G401.6 (cell line): ENCODE results near the gene GALNS.
"Not testable (repeated sequence)": the region's sequence is repeated elsewhere in the genome, so short reads cannot be mapped to it uniquely, and the experiment has no call there.

ENCODE experiments used
- FAIRE-seq: peaks from 2 replicates; lab custom pipeline; 2012; peaks lifted over from hg19 to GRCh38; lab: Jason Lieb, UNC

GALNS gene

DNA sequence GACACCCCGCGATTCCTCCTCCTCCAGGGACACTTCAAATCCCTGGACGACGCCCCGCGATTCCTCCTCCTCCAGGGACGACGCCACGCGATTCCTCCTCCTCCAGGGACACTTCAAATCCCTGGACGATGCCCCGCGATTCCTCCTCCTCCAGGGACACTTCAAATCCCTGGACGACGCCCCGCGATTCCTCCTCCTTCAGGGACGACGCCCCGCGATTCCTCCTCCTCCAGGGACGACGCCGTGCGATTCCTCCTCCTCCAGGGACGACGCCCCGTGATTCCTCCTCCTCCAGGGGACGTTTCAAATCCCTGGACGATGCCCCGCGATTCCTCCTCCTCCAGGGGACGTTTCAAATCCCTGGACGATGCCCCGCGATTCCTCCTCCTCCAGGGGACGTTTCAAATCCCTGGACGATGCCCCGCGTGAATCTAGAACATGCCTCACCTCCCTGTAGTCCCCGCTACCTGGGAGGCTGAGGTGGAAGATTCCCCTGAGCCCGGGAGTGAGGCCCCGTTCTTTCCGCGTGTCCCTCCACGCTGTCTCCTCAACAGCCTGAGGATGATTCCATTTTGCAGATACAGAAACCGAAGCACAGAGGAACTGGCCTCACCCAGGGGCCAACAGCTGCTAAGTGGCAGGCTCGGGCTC is 33.1 kb upstream of the GALNS start:
- not testable (repeated sequence) for FAIRE-seq

DNA sequence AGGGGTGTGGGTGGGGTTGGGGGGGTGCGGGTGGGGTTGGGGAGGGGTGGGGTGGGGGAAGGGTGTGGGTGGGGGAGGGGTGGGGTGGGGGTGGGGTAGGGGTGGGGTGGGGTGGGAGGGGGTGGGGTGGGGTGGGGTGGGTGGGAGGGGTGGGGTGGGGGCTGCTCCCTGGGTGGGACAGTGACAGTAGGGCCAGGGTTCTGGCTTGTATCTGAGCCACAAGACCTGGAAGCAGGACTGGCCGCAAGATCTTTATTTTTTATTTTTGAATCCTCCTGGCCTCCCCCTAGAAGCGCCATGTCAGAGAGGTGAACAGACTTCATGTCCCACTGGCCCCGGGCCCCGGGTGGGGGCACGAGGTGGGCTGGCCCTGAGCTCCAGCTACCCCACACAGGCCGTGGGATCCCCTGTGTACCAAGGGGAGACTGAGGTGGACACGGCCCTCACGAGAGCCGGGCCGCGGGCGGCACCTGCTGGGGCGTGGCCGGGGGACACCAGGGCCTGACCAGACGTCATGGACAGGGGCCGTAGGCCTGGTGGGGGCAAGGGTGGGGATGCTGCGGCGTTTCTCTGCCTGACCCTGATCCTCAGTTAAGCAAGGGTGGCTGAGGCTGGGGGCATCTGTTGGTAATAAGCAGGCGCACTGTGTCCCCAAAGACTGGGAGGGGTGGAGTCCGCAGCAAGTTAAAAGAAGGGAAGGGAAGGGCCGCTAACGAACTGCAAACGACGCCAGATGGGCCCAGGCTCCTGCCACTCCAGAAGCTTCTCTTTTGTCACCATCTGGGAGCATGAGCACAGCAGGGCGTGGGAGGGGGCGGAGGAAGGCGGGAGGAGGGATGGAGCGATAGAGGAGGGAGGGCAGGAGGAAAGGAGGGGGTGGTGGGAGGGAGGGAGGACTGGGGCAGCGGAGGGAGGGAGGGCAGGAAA is 32.0 kb upstream of the GALNS start:
- no peak for FAIRE-seq

DNA sequence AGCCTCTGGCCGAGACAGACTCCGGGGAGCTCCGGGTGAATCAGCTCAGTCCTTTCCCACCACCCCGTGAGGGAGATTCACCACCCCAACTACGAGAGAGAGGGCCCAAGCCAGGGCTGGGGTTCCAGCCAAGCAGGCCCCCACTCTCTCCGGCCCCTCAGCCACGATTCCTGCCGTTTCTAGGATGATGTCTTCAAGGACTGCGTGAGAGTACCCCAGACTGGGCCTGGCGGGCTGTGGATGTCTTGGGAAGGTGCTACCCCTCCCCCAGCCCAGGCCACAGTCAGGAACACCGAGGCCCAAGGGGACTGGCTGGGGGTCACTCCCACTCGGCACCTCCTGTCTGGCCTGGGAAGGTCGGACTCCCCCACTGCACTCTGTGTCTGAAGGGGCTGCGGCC is 31.3 kb upstream of the GALNS start:
- FAIRE-seq = no peak

DNA sequence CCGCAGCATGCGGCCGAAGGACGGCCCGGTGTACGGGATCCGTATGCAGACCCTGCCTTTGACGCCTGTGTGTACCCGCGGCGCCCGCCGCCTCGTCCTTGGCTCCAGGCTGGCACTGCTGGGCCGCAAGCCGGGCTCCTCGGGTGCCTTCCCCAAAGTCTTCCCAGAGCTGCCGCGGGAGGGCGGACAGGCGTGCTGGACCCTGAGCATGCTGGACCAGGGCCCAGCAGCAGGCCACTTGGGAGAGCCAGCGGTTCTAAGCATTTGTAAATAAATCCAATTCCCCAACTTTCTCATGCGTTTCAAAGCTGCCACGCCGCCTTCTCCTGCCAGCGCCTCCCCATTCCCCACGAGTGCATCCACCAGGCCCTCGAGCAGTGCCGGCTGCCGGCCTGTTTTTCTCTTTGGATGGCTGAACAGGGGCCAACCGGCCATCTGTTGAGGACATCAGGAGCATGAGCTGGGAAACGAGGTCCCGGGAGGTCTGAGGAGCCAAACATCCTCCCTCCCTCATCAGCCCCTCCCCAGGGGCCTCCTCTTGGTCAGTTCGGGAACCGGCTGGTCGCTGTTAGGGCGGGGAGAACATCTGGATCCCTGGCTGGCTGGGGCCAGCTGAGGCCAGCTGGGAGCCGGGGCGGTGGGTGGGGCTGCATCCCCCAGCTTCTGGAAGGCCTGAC is 30.2 kb upstream of the GALNS start:
- FAIRE-seq = no peak

DNA sequence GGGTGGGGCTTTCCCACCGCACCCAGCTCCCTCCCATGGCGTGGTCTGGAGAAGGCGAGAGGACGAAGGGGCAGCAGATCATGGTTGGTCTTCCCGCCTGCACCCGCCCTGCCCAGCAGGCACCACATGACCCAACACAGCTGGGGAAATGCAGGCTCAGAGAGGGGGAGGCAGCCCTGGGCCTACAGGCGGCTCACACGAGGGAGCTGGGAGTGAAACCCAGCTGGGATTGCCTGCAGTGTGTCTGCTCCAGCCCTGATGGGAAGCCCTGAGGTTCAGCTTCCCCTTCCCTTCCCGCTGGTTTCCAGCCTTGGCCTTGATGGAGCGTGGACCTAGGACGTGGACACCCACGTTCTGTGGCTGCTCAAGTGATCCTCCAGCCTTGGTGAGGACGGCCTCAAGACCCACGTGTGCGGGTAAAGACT is 29.7 kb upstream of the GALNS start:
- no peak for FAIRE-seq

DNA sequence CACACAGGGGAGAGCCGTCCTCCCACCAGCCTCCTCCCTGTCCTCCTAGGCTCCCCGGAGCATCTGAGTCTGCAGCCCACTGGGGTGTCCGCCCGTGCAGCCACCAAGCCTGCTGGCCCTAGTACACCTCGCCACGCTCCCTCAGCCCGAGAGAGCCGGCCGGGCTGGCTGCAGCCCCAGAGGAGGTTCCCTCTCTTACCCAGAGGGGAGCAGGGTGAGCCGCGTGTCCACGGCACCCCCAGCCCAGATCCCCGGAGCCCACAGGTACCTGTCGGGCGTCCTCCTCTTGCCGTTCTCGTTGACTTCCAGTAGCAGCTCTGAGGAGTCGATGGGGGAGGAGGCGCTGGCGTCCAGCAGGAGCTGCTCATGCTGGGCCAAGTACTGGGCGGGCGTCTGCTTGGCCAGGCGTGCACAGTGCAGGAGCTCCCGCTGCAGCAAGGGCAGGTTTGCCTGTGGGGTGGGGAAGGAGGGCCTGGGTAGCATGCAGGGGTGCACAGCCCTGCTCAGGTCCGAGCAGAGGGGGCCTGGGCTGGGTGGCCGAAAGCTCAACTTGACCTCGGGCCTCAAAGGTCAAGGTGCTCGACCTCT is 29.0 kb upstream of the GALNS start:
- no peak for FAIRE-seq

DNA sequence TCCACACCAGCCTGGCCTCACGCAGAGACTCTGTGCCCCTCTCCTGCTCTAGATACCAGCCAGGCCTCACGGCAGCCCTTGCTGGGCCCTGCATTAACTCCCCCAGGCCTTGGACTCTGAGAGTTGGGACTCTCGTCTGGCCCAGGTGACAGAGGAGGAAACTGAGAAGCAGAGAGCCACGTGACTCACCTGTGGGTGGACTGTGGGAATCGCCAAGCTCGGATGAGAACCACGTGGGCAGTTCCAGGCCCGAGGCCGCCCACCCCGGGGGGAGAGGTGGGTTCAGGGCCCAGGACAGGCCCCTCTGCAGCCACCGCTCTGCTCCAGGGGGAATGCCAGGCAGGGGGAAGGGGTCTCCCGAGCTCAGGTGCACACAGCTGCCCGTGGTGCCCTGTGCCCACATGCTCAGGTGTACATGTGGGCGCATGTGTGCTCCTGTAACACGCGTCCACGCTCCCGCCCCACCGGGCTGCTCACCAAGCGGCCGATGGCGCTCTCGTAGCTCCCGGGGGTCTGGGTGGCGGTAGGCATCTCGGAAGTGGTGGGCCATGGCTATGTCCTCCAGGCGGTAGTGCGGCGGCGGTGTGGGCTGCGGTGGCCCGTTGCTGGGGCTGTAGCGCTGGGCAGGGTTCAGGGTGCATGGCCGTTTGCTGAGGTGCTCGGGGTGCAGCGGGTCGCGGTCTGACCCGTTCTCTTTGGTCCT is 28.0 kb upstream of the GALNS start:
- no peak for FAIRE-seq

DNA sequence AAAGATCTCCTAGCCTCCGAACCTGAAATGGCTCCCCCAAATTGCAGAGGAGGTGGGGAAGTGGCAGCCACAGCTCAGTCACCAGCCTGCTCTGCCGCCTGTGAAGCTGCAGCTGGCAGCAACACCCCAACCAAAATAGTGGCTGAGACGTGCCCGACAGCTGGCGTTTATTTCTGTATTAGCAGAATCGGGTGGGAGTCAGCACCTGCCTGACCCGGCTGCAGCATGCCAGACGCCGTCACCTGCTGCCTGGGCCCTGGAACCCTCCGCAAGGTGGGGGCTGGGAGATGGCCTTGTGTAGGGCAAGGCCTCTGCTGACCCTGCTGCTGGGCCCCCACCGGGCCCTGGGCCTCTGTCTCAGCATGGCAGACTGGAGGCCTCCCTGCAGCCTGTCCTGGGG is 27.2 kb upstream of the GALNS start:
- FAIRE-seq = no peak

DNA sequence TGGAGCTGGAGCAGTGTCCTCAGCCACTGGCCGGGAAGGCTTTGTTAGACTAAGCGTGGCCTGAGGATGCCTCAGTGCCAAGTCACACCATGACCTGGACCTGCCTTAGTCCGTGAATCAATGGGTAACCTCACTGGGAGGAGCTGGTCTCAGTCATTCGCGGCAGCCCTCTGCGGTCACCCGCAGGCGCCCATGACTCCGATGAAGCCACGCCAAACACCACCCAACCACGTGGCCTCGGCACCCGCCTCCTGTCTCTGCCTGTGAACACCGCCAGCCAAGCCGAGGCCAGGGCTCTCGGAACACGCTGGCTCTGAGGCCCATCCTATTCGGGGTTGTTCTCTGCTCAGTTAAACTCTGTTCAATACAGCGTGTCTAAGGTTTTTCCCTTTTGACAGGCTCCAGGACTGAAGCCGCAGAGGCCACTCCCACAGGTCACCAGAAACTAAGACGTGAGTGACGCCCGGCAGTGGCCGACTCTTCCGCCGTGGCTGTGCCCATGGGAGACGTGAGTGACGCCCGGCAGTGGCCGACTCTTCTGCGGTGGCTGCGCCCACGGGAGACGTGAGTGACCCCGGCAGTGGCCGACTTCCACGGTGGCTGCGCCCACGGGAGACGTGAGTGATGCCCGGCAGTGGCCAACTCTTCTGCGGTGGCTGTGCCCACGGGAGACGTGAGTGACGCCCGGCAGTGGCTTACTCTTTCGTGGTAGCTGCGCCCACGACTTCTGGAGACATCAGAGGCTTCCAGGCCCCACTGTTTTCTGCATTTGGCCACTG is 26.6 kb upstream of the GALNS start:
- no peak for FAIRE-seq

DNA sequence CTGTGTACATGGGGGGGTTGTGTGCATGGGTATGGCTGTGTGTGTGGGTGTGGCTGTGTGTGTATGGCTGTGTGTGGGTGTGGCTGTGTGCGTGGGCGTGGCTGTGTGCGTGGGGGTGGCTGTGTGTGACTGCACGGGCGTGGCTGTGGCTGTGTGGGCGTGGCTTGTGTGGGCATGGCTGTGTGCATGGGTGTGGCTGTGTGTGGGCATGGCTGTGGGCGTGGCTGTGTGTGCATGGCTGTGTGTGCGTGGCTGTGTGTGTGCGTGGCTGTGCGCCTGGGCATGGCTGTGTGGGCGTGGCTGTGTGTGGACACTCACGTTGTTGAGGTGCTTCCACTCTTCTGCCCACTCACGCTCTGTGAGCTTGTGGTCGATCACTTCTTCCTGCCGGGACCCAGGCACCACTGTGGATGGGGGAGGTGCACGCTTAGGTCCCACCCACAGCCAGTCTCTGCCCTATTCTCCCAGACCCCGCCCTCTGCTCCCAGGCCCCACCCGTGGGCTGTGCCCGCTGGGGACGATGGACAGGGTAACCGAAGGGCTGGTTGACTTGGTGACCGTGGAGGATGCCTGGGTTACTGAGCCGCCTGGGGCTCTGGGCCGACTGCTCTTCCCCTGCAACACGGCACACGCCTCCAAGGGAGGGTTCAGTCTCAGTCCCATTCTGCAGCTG is 25.7 kb upstream of the GALNS start:
- no peak for FAIRE-seq

DNA sequence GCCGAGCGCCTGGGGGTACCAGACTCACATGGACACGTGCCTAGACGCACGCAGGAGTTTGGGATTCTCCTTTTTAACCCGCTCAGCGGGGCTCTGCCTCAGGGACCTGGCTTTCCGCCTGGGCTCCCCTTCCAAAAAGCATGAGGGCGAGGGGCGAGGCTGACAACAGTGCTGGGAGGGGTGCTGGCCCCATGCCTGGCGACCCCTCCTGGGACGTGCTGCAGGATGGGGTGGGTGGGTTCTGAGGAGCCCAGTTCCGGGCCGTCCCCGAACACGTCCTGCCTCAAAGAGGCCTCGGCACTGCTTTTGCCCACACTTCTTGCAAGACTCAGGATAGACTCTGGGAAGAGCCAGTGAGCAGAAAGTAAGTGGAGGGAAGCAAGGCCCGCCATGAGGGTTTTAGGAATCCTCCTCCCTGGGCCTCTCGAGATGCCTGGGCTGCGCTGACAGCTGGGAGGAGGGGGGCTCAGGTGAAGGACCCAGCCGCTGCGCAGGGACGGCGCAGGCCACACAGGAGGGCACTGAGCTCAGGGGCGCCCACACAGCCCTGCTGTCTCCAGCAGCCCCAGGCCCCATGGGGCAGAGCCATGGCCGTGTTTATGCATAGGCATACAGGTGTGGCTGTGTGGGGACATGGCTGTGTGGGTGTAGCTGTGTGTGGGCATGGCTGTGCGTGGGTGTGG is 25.1 kb upstream of the GALNS start:
- no peak for FAIRE-seq

DNA sequence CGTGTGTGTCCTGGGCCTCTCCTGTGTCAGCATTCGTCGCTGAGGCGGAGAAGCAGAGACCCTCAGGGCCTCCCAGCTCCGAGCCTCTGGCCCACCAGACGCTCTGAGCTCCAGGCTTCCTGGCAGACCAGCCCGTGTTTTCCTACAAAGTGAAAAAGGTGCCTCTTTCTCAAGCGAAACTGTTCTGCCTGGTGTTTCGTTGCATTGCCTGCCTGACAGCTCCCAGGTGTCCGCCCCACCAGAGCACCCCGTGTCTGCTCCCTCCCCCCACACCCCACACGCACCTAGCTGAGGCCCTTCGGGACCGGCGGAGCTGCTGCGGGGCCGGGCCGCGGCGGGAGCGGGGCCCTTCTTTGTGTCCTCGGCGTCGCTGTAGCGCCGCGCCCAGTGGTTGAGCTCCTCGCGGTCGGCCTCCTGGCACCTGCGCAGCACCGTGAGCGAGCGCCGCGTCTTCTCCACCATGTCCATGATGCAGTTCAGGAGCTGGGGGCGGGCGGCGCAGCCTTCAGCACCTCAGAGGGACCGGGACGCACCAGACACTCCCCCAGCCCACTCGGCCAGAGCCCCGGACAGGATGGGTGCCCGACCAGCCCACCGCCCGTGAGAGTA is 24.4 kb upstream of the GALNS start:
- no peak for FAIRE-seq

DNA sequence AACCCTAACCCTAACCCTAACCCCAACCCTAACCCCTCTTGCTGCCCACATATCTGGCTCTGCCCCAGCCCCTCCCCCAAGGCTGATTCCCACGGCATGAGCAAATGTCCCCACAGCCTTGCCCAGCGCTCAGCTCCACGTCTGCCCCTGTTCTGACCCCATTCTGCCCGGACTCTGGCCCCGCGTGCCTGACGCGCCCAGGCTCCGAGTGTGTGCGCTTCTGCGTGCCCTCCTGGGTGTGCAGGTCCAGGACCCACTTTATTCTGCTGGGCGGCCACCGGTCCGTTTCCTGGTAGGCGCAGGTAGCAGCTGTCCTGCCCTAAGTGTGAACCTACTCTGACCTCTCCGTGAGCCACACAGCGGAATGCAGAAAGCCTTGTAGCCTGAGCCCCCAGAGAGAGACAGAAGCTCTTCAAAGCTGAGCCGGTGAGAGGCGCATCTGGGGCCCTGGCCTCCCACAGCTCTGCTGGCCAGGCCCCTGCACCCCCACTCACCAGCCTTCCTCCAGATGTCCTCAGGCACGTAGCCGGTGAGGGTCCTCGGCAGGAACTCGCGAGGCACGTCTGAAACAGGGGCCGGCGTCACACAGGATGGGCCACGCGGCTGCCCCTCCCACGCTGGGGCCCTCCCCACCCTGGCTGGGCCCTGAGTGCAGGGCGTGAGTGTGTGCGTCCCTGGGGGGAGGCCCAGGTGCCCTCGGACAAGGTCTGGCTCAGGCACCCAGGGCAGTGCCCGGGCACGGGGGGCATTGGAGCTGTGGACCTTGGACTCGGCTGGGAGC is 23.7 kb upstream of the GALNS start:
- no peak for FAIRE-seq

DNA sequence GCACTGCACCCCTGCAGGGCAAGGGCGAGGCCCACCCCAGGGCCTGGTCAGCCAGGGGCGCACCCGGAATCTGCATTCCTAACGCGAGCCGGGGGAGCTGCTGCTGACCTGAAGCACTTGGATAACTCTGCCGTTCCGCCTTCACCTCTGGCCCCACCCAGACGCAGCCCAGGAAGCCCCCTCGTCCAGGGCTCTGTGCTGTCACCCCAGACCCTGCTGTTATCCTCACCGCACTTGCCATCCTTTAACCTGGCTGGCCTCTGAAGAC is 23.0 kb upstream of the GALNS start:
- no peak for FAIRE-seq

DNA sequence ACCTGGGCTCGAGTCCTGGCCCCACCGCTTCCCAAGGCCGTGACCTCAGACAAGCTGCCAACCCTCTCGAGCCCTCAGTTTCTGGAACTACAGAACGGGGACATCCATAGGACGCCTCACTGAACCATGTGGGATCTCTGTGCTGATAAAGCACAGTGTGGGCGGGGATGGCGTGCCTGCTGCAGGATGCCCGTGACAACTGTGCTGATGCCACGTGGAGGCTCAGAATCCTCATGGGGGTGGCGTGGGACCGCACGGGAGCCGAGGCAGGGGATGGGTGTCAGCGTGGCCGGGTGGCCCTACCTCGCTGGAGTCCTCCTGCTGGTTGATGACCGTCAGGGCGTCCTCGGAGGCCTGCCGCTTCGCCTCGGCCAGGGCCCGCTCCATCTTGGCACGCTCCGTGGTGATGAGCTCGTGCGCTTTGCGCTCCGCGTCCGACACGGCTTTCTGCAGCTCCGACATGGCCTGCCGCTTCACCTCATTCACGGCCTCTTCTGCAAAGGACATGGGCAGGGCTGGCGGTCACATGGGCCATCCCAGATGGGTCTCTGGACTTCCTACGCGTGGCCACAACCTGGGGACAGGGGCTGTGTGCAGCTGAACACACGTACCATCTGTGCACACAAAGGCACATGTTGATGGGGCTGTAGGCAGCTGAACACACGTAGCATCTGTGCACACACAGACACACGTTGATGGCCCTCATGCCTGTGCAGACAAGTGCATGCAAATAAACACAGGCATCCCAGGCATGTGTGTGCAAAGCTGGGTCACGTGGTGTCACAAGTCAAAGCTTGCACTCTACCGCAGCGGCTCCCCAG is 22.4 kb upstream of the GALNS start:
- FAIRE-seq = no peak

DNA sequence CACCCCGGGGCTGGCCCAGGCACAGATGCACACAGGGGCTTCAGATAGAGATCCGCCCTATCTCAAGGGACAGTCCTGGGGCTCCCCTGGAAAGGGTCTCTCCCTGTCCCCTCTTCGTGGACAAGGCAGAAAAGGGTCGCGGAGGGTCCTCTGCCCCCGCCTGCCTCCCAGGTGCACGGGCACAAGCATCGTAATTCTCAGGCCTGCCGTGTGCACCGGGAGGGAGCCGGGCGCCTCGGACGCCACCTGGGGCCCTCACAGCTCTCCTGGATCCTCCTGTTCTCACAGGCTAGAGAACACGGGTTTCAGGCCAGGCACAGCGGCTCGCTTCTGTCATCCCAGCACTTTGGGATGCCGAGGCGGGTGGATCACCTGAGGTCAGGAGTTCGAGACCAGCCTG is 21.6 kb upstream of the GALNS start:
- FAIRE-seq = no peak

DNA sequence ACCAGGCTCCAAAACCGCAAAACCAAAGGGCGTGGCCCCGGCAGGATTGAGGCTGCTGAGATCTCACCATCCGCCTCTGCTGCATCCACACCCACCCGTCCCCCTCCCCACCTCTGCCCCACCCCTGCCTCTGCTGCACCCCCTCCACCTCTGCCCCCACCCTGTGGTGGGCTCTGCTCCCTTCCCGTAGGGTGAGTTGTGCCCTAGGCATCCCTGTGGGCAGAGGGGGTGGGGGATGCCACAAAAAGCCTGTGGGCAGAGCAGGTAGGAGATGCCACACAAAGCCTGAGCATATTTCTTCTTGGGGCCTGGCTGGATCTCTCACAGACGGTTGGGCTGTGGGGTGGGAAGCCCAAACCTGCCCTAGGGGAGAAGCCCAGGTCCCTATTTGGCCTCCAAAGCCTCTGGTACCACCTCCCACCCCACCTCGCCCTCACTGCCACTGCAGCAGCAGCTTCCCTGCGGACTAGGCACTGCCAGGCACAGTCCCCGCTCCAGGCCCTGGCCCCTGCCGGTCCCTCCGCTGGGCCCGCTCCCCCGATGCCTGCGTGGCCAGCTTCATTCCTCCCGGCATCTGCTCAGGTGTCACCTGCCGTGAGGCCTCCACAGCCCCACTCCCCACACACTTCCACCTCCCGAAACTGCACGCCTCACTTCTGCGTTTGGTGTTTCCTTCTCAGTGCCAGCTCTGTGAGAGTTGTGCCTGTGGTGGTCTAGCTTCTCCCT is 21.0 kb upstream of the GALNS start:
- no peak for FAIRE-seq
